GM23248 (cell line): ENCODE measurements around the gene METRNL. TPM values are rescaled to one million over a fixed set of nuclear protein-coding genes. Genes with fewer than 3 reads are reported as not detected.
"Not testable (repeated sequence)": the region's sequence is repeated elsewhere in the genome, so short reads cannot be mapped to it uniquely, and the experiment has no call there.

ENCODE experiments used
- DNase-seq: peaks from one replicate; pipeline ENCODE4 v3.0.0-alpha.2; 2015
- H2AFZ ChIP-seq: fragments of 200-600 bp; sonication (generic); 2 replicates; pipeline ENCODE4 v1.6.1; 2016; ENCODE audit warnings: antibody characterized with exemption
- H3F3A ChIP-seq: fragments of 200-600 bp; sonication (generic); 2 replicates; pipeline ENCODE4 v1.6.1; 2016; ENCODE audit warnings: mild to moderate bottlenecking, antibody characterized with exemption, mixed run types; ENCODE audit not compliant: insufficient read depth
- H3K27ac ChIP-seq: fragments of 200-600 bp; sonication (generic); 2 replicates; pipeline ENCODE4 v1.5.1; 2016; ENCODE audit warnings: mild to moderate bottlenecking
- H3K27me3 ChIP-seq: fragments of 200-600 bp; sonication (generic); replicated peaks from 2 replicates; pipeline ENCODE4 v1.6.1; 2016; ENCODE audit warnings: mild to moderate bottlenecking; ENCODE audit not compliant: insufficient read depth
- H3K36me3 ChIP-seq: fragments of 200-600 bp; sonication (generic); 2 replicates; pipeline ENCODE4 v1.6.1; 2016; ENCODE audit warnings: low read depth, mild to moderate bottlenecking
- H3K4me1 ChIP-seq: fragments of 200-600 bp; sonication (generic); 2 replicates; pipeline ENCODE4 v1.6.1; 2016; ENCODE audit warnings: mild to moderate bottlenecking; ENCODE audit not compliant: insufficient read depth
- H3K4me2 ChIP-seq: fragments of 200-600 bp; sonication (generic); one replicate; pipeline ENCODE4 v1.6.1; 2016; ENCODE audit warnings: mild to moderate bottlenecking; ENCODE audit not compliant: unreplicated experiment
- H3K4me3 ChIP-seq: fragments of 200-600 bp; sonication (generic); 2 replicates; pipeline ENCODE4 v1.5.1; 2016; ENCODE audit warnings: mild to moderate bottlenecking
- H3K79me2 ChIP-seq: fragments of 200-600 bp; sonication (generic); 2 replicates; pipeline ENCODE4 v1.6.1; 2016; ENCODE audit warnings: mild to moderate bottlenecking; ENCODE audit not compliant: insufficient read depth
- H3K9ac ChIP-seq: fragments of 200-600 bp; sonication (generic); 2 replicates; pipeline ENCODE4 v1.6.1; 2016; ENCODE audit warnings: mild to moderate bottlenecking
- H3K9me2 ChIP-seq: fragments of 200-600 bp; sonication (generic); 2 replicates; pipeline ENCODE4 v1.6.1; 2016; ENCODE audit warnings: mixed run types, mild to moderate bottlenecking, moderate library complexity; ENCODE audit not compliant: insufficient read depth
- H3K9me3 ChIP-seq: fragments of 200-600 bp; sonication (generic); one replicate; pipeline ENCODE4 v1.6.1; 2017; ENCODE audit warnings: low read depth
- H4K20me1 ChIP-seq: fragments of 200-600 bp; sonication (generic); 2 replicates; pipeline ENCODE4 v1.6.0; 2016; ENCODE audit not compliant: insufficient read depth
- EZH2 ChIP-seq: fragments of 200-600 bp; sonication (generic); IDR thresholded peaks from 2 replicates; pipeline ENCODE4 v1.6.1; 2018; ENCODE audit warnings: antibody characterized with exemption, mild to moderate bottlenecking; ENCODE audit not compliant: insufficient read depth, poor library complexity, severe bottlenecking
- EZH2phosphoT487 ChIP-seq: fragments of 200-600 bp; sonication (generic); IDR thresholded peaks from 2 replicates; pipeline ENCODE4 v1.6.1; 2018; ENCODE audit warnings: antibody characterized with exemption, moderate library complexity, mild to moderate bottlenecking, low read depth; ENCODE audit not compliant: insufficient read depth
- WGBS, 2 experiments: methylation state at CpG; one replicate each; pipeline ENCODE4 v1.1.6; 2015 to 2017; ENCODE audit warnings: low lambda C conversion rate in 2 of 2, low coverage in 1 of 2; ENCODE audit errors: missing lambda C conversion rate in 2 of 2; 5-methylcytosine and 5-hydroxymethylcytosine counted together
- in situ Hi-C: fragments of 300-500 bp; cut with MboI; formaldehyde crosslinking; loops from 2 replicates; pipeline ENCODE4 v1.15.0; 2020
- polyA plus RNA-seq: library from polyadenylated mRNA; unstranded; fragments of >200 nt; fragmentation: Nextera tagmentation; extraction: Ambion mirVana; gene quantifications from 2 replicates; pipeline ENCODE4 v1.2.1, GENCODE V29; 2016
- total RNA-seq: library from RNA; depleted of rRNA; stranded (reverse); fragments of >200 nt; shearing (Covaris generic); gene quantifications from 2 replicates; pipeline ENCODE4 v1.2.3, GENCODE V29; 2014

METRNL gene
- total and polyA plus RNA-seq, 2 experiments from 2014 or later, result 28.4 to 305 TPM

DNA sequence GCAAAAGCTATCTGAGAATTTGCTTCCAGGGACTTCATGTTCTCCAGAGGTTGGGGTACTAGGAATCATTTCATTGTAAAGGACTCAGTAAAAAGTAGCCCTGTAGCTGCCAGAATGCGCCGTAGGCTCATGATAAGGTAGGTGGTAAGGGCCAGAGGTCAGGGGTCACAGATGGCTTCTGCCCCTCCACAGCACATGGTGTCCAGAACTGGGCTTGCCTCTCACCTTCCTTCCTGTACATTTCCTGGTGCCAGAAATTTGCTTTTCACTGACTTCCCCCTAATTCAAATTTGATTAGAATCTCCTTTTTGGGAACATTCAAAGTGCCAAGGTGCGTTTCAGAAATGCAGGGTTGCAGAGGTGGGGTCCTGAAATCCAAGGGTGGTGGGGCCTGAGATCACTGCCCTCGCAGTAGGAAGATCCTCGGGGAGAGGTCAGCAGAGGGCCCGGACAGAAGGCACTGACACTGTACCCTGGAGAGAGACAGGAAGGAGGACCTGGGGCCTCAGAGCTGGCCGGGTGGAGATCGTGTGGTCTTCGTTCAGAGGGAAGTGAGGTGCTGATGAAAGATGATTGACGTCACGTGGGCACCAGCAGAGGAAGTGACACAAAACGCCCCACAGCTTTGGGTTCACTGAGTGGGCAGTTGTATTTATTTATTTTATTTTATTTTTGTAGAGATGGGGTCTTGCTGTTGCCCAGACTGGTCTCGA, 25.5 kb upstream of the METRNL start:
- H3K79me2 ChIP-seq, result no peaks in the 10 kb centered on the region
- H3K4me1 ChIP-seq, result peaks cover 25% of the 10 kb centered on the region
- no peak for DNase-seq
- no peaks in the 10 kb centered on the region for H4K20me1 ChIP-seq
- H2AFZ ChIP-seq, result no peak overlapping the region
- H3K4me3 ChIP-seq, result no peak overlapping the region
- in situ Hi-C loops, result no loop called here
- TF ChIP-seq EZH2phosphoT487 (no peak), EZH2 (no peak)
- H3K27ac ChIP-seq, result no peak overlapping the region
- no peak overlapping the region for H3K4me2 ChIP-seq
- H3K27me3 ChIP-seq, result no peaks in the 10 kb centered on the region
- no peaks in the 10 kb centered on the region for H3K36me3 ChIP-seq
- no peaks in the 10 kb centered on the region for H3K9me3 ChIP-seq
- 78 to 79% methylated on average over 13 of the region's 13 CpGs for WGBS, 2 experiments
- H3F3A ChIP-seq, result peaks cover 18% of the 10 kb centered on the region
- H3K9me2 ChIP-seq, result no peaks in the 10 kb centered on the region
- H3K9ac ChIP-seq, result no peak overlapping the region

DNA sequence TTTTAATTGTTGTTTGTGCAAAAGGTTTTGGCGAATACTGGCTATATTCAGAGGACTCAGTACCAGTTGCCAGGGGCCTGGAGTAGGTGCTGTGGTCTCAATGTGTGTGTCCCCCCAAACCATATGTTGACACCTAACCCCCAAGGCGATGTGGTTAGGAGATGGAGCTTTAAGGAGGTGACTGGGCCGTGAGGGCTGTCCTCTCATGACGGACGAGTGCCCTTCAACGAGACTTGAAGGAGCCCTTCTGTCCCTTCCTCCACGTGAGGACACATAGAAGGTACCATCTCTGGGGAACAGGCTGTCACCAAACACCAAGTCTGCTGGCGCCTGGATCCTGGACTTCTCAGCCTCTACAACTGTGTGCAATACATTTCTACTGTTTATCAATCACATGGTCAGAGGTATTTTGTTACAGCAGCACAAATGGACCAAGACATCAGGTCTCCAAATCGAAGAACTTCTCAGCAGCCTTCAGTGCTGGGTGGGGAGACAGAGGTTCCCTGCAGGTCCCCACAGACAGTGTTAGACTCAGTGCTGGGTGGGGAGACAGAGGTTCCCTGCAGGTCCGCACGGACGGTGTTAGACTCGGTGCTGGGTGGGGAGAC, 24.8 kb upstream of the METRNL start:
- no peaks in the 10 kb centered on the region for H3K9me2 ChIP-seq
- H2AFZ ChIP-seq, result no peak overlapping the region
- H3K4me1 ChIP-seq, result peaks cover 19% of the 10 kb centered on the region
- no peak overlapping the region for H3K4me3 ChIP-seq
- H3K9ac ChIP-seq, result no peak overlapping the region
- DNase-seq, result no peak
- WGBS, 2 experiments, result 96% methylated on average over 13 of the region's 13 CpGs
- no peaks in the 10 kb centered on the region for H3K79me2 ChIP-seq
- no peaks in the 10 kb centered on the region for H3K9me3 ChIP-seq
- in situ Hi-C loops, result no loop called here
- H3K4me2 ChIP-seq, result no peak overlapping the region
- no peak overlapping the region for H3K27ac ChIP-seq
- peaks cover 14% of the 10 kb centered on the region for H3F3A ChIP-seq
- no peaks in the 10 kb centered on the region for H3K36me3 ChIP-seq
- TF ChIP-seq EZH2 (no peak), EZH2phosphoT487 (no peak)
- H3K27me3 ChIP-seq, result no peaks in the 10 kb centered on the region
- H4K20me1 ChIP-seq, result no peaks in the 10 kb centered on the region

- H3K27ac ChIP-seq, H3F3A ChIP-seq, H3K9ac ChIP-seq, DNase-seq, H3K4me3 ChIP-seq, H3K4me2 ChIP-seq, H3K9me2 ChIP-seq, H3K9me3 ChIP-seq, H3K27me3 ChIP-seq, H3K36me3 ChIP-seq, H3K79me2 ChIP-seq, H2AFZ ChIP-seq, H4K20me1 ChIP-seq, in situ Hi-C loops: not testable (repeated sequence)
- 93% methylated on average over 25 of the region's 25 CpGs; no CpG with 5 or more reads in 1 of the 2 experiments for WGBS, 2 experiments
- H3K4me1 ChIP-seq, result peaks cover 16% of the 10 kb centered on the region
Measured at GRCh38 chr17:83055176-83055575, 24.2 kb upstream of the METRNL start.

DNA sequence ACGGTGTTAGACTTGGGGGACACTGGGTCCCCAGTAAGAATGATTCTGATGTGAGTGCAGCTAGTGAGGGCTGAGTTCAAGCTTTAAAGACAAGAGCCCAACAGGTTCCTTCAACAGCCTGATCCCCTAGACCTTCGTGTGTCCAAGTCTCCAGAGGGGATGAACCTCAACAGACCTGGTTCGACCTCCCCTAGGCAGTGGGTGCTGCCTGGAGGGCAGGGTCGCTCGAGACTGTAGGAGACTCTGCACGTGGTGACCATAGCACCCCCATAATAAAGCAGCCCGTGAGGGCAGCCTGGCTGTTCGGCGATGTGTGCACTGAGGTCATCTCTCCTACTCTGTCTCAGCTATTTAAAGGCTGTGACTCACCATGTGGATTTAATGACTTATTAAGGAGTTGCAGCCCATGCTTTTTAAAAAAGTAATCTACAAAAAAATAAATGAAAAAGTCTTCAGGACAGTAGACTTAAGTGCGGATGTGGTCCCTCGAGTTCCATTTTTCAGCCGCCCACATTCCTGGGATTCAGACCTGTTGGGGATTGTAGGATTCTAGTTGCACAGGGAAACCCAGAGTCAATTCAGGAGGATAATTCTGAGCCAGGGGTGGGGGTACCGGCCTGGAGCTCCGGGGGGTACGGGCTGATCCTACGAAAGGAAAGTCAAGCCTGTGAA, 23.4 kb upstream of the METRNL start:
- Histone ChIP-seq H3K27me3 (no peaks in the 10 kb centered on the region), H3K9ac (peak overlapping the region; percentile 74), H4K20me1 (no peaks in the 10 kb centered on the region), H3K27ac (peak overlapping the region; percentile 89), H2AFZ (peak overlapping the region; percentile 41), H3K9me3 (no peaks in the 10 kb centered on the region), H3F3A (peaks cover 4% of the 10 kb centered on the region; the same call in 1 of the 2 replicates), H3K4me2 (peak overlapping the region; percentile 80), H3K4me3 (peak overlapping the region; percentile 60), H3K4me1 (peaks cover 16% of the 10 kb centered on the region), H3K9me2 (no peaks in the 10 kb centered on the region), H3K79me2 (no peaks in the 10 kb centered on the region), H3K36me3 (no peaks in the 10 kb centered on the region)
- TF ChIP-seq EZH2 (no peak), EZH2phosphoT487 (no peak)
- in situ Hi-C loops, result no loop called here
- WGBS, 2 experiments, result 7 to 14% methylated on average over 16 of the region's 16 CpGs
- DNase-seq, result peak; percentile 96
